Fibroblast of peridontal ligament (primary cell): Measurements from ENCODE around the gene ADAMTS17.

Source experiments
- DNase-seq: peaks from one replicate; pipeline ENCODE4 v3.0.0-alpha.2; 2010; ENCODE audit errors: extremely low read depth

ADAMTS17 gene

DNA sequence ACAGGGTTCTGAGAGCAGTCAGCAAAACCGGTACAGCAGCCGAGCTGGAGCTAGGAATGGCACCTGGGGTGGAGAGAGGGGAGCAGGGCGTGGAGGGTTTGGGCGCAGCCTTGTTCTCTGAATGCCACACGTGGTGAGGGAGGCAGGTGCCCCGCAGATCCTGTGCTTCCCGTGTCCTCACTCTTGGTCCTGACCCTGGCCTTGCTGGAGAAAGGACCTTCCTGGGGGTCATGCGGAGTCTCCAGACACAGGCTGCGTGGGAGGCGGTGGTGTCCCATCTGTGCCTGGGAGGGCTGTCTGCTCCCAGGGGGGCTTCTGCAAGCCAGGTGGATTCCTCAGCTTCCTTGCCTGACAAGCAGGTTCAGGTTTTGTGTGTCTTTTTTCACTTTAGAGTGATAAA, 363.8 kb downstream of the ADAMTS17 start:
- DNase-seq = no peak

DNA sequence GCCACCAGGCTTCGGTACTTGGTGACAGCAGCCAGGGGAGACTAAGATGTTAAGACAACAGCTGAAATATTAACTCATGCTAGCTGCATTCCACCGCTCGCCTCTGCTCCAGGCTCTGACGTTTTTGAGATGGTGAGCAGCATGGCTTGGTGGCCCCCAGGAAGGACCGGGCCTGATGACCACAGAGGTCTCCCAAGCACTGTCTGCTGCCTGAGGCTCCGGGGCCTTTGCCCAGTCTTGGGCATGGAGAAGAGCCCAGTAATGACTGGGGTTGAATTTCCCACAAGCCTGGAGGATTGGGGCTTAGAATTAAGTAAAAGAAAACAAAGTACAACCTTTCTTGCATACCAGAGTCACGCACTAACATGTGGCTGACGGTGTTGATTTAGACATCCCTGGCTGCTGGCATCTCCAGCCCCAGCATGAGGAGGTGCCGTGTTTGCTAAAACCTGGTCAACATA, 364.9 kb downstream of the ADAMTS17 start:
- peak; percentile 24 for DNase-seq

DNA sequence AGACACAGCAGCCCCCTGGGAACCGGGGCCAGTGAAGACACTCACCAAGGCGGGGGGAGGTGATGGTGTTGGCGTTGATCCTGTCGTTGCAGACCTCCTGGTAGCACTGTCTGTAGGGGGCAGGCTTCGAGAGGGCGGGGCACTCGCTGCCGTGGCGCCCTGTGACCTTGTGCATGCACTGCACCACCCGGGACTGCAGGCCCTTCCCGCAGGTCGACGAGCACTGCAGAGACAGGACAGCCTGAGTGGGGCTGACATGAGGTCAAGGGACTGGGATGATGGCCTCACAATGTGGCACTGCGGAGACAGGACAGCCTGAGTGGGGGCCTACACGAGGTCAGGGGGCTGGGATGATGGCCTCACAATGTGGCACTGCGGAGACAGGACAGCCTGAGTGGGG, 365.8 kb downstream of the ADAMTS17 start:
- DNase-seq = no peak

GRCh38 chr15:99974246-99974645, 367.5 kb downstream of the ADAMTS17 start:
- DNase-seq = no peak

- no peak for DNase-seq
These were observed 368.4 kb downstream of the ADAMTS17 start for GRCh38 chr15:99973351-99973750.

DNA sequence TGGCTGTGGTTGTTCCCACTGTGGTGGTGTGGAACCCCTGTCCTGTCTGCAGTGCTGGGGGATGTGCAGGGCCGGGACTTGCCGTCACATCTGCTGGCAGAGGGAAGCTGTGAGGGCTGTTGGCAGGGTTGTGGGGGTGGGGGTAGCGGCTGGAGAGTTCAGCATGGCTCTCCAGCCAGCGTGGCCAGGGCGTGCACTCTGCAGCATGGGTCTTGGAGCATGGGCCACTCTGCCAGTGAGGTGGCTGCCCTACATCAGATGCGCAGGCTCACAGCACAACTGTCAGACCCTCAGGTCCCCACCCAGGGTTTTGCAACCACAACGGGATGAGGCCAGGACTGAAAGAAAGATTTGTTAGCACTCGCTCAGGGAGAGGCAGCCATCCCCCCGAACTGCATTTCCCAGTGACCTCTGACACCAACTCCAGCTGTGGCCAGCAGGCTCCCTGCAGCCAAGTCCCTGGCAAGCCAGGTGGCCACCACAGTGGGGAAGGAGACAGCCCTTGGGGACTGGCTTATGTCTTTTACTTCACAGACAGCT, 370.8 kb downstream of the ADAMTS17 start:
- no peak for DNase-seq

GRCh38 chr15:99969261-99969920, 372.4 kb downstream of the ADAMTS17 start:
- DNase-seq = no peak

DNA sequence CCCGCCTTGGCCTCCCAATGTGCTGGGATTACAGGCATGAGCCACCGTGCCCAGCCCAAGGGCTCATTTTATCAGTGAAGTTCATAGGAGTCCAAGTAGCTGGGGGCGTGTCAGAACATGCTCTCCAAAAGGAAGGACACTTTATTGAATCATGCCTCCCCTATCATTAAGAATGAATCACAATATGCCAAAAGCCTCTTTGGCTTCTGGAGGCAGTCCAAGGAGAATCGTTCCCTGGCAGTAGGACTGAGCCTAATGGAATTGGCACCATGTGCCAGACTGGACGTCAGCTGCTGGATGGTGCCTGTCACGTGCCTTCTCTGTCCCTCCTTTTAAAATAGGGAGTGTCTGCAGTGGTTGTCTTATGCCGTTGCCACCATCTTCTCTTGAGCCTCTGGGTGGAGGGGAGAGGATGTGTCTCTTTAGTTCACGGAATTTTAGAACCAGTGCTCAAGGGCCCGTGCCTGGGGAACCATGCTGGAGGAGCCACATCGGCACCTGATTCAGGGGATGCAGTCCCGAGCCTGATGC, 373.9 kb downstream of the ADAMTS17 start:
- DNase-seq = peak; percentile 3

DNA sequence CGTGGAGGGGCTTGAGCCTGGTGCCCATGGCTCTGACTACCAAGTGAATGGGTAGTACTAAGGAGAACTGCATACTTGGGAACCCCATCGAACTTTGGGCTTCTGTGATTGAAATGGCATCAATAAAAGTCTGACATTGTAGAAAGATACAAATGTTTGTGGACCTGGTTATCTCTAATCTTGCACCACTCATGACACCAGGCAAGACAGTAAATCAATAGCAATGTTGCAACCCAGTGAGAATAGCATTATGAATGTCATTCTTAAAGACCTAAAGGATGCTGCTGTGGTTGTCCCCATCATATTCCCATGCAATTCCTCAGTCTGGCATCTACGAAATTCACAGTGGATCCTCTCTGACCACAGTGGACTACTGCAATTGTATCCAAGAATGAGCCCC, 375.0 kb downstream of the ADAMTS17 start:
- DNase-seq = no peak

- no peak for DNase-seq
These were observed 376.4 kb downstream of the ADAMTS17 start for GRCh38 chr15:99965376-99965775.

GRCh38 chr15:99963976-99964375, 377.8 kb downstream of the ADAMTS17 start:
- DNase-seq = no peak

- DNase-seq = no peak
These were observed 378.5 kb downstream of the ADAMTS17 start for GRCh38 chr15:99963096-99963825.

- DNase-seq = no peak
These were observed 379.7 kb downstream of the ADAMTS17 start for GRCh38 chr15:99962006-99962561.

- DNase-seq = no peak
These were observed 380.7 kb downstream of the ADAMTS17 start for GRCh38 chr15:99961011-99961441.

GRCh38 chr15:99959326-99959725, 382.4 kb downstream of the ADAMTS17 start:
- no peak for DNase-seq

DNA sequence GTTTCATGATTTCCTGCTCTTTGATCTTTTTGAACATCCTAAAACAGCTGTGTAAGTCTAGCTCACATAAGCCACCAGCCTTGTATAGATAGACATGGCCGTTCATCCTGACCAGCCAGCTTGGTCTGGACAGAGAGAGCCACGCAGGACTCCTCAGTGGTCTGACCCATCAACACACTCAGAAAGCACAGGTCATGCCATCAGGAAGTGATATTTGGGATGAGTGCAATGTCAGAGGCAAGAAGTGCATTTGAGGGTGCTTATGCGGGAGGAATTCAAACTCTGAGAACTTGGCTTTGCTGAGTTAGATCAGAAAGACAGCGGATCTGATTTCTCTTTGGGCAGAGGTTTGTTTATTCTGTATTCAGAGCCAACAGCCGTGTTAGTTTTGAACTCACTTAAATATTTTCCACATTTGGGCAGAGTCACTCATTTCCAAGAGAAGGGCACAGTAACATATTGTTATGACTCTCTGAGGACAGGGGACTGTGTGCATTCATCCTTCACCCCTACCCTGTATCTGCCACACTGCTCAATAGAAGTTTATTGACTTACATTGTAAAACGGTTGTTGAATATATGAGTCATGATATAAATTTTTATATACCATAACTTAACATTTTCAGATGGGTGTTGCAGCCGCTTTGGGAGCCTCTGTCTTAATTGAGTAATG, 383.2 kb downstream of the ADAMTS17 start:
- no peak for DNase-seq

DNA sequence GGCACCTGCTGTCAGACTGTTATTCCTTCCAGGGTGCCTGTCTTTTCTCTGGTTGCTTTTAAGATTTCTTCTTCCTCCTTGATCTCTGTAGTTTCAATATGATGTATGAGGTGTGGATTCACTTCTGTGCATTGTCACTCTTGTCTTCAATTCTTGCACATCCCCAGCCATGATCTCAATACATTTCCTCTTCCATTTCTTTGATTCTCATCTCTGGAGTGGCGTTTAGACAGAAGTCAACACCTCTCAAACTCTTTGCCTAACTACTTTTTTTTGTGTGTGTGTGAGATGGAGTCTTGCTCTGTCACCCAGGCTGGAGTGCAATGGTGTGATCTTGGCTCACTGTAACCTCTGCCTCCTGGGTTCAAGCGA, 384.1 kb downstream of the ADAMTS17 start:
- no peak for DNase-seq

DNA sequence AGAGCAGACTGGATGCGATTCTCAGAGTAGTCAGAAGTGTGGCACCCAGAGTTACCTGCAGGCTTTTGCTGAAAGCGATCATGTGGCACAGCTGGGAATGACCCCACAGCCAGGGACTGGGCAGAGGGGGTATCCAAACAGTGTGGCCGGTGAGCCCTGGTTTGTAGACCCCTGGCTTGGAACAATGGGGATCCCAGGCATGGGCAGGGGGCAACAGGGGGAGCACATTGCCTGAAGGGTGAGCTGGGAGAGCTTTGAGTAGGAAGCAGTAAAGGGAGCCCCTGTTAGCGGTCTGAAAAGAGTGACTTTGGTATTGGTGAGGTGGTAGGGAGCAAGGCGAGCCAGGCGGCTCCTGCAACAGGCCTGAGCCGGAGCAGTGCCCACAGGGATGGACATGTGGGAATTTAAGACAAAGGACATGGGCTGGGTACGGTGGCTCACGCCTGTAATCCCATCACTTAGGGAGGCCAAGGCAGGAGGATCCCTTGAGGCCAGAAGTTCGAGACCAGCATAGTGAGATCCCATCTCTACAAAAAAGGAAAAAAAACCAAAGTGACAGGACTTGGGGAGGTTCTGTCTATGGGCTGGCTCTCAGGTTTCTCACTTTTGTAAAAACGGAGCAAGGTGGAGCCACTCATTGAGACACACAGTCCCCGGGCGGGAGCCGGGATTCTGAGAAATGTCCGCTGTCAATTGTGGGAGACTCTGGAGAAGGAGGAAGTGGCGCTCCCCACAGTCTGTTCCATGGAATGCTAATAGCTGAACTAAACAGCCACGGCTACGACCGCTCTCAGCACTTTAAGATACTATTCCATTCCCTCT, 384.7 kb downstream of the ADAMTS17 start:
- no peak for DNase-seq

DNA sequence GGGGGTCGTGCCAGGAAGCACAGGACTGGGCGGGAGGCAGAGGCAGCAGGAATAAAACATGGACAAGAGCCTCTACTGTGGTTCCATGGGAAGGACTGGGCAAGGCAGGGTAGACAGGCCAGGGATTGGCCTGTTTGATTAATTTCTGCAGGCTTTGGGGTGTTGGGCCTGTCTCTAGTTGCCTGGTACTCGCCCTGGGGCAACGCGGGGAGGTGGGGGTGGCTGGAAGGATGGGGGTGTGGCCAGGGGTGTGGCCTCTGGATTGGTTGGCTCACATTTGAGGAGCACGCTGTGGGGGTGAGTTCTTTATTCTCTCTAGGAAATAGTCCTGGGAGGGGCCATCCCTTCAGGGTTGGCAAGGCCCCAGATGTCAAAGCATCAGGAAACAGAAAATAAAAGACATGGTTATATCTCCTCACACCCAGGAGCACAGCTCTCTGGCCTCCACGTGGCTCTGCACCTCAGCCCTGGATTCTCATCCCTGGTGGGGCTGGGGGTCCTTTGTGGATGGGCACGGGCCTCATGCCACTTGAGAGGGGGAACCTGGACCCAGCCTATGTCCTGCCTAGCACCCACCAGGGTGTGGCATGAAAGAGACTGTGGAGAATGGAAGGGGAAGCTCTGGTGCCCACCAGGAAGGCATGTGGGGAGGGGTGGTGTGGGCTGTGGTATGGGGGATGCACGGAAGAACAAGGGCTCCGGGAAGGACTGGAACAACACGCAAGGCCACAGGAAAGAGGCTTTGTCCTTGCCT, 385.6 kb downstream of the ADAMTS17 start:
- DNase-seq = no peak

DNA sequence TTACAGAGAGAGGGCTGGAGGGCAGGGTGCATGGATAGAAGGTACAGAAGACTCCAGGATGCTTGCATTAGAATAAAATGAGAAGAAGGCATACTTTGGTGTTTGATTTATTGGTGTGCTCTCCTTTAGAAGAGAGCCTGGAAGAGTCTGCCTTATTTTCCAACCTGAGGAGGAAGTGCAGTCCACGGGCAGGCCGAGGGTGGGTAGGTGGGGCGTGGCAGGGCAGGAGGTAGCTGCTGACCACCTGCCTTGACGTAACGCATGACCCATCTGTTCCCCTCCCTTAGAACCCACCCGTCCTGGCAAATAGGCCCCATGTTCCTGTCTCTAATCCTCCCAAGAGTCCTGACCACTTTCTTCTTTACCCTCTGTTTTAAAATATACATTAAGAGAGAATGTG, 386.2 kb downstream of the ADAMTS17 start:
- no peak for DNase-seq

DNA sequence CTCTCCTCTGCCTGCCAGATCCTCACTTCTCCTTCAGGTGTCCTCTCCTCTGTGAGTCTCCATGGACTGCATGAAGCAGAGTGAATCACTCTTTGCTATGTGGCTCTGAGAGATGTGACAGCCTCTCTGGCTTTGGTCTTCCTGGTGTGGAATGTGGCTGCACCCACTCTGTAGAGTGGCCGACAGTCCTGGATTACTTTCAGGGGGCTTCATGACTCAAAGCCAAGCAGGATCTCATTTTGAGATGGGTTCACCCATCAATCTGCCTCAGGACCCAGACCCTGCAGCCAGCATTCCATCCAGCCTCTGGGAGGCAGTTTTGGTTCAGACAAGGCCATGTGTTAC, 386.6 kb downstream of the ADAMTS17 start:
- no peak for DNase-seq
